GM12864 (cell line): ENCODE measurements around the gene ZNF726.
"Not testable (repeated sequence)": the region's sequence is repeated elsewhere in the genome, so short reads cannot be mapped to it uniquely, and the experiment has no call there.

ENCODE experiments used
- DNase-seq: peaks from one replicate; pipeline ENCODE4 v3.0.0-alpha.2; 2011; ENCODE audit warnings: low read depth
- H3K4me3 ChIP-seq: 2 replicates; pipeline ENCODE4 v1.5.1; 2011; ENCODE audit warnings: mild to moderate bottlenecking, low read depth, low read length, control low read depth
- TF ChIP-seq, protein P1 (sequence below): IDR thresholded peaks from 2 replicates; pipeline ENCODE4 v1.5.1; 2011; ENCODE audit warnings: low read depth, mild to moderate bottlenecking, moderate library complexity, low read length, control low read depth, inconsistent platforms; ENCODE audit errors: missing control alignments

Gene ZNF726

DNA sequence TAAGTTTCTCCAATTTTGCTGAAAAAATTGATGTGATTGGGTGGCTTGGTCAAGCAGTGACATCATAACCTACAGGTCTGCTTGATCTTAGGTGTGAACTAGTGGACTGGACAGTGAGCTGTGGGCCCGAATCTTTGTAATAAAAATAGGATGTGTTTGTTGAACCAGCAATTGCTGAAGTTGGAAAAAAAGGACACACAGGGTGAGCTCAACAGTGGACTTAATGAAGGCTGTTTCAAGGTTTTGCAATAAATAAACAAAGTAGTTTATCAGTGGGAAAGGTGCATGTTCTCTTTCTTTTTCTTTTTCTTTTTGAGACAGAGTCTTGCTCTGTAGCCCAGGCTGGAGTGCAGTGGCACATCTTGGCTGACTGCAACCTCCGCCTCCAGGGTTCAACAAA, 30.3 kb upstream of the ZNF726 start:
- TF ChIP-seq, protein P1, sequence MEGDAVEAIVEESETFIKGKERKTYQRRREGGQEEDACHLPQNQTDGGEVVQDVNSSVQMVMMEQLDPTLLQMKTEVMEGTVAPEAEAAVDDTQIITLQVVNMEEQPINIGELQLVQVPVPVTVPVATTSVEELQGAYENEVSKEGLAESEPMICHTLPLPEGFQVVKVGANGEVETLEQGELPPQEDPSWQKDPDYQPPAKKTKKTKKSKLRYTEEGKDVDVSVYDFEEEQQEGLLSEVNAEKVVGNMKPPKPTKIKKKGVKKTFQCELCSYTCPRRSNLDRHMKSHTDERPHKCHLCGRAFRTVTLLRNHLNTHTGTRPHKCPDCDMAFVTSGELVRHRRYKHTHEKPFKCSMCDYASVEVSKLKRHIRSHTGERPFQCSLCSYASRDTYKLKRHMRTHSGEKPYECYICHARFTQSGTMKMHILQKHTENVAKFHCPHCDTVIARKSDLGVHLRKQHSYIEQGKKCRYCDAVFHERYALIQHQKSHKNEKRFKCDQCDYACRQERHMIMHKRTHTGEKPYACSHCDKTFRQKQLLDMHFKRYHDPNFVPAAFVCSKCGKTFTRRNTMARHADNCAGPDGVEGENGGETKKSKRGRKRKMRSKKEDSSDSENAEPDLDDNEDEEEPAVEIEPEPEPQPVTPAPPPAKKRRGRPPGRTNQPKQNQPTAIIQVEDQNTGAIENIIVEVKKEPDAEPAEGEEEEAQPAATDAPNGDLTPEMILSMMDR, result no peak
- no peak overlapping the region for H3K4me3 ChIP-seq
- DNase-seq, result no peak

DNA sequence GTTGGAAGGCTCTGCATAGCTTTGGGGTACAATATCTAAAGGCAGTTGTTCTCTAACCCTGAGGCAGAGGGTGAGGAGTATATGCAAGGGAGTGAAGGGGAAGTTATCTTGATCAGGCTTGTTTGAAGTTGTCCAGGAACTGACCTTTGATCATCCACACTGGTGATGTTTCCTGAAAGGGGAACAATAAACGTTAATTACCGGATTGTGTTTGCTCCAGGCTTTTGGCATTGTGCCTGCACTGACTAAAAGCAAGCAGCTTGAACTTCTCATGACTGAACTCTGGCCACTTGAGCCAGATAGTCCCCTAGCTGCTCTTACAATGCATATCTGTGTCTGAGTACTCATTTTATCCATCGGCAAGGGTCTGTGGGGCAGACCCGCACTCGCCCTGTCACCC, 27.0 kb upstream of the ZNF726 start:
- H3K4me3 ChIP-seq, result no peak overlapping the region
- TF ChIP-seq, protein P1, result no peak
- no peak for DNase-seq

DNA sequence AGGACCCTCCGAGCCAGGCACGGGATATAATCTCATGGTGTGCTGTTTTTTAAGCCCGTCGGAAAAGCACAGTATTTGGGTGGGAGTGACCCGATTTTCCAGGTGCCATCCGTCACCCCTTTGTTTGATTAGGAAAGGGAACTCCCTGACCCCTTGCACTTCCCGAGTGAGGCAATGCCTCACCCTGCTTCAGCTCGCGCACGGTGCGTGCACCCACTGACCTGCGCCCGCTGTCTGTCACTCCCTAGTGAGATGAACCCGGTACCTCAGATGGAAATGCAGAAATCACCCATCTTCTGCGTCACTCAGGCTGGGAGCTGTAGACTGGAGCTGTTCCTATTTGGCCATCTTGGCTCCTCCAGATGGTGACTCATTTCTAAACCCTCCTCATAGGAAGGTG, 18.6 kb upstream of the ZNF726 start:
- DNase-seq, H3K4me3 ChIP-seq: not testable (repeated sequence)

DNA sequence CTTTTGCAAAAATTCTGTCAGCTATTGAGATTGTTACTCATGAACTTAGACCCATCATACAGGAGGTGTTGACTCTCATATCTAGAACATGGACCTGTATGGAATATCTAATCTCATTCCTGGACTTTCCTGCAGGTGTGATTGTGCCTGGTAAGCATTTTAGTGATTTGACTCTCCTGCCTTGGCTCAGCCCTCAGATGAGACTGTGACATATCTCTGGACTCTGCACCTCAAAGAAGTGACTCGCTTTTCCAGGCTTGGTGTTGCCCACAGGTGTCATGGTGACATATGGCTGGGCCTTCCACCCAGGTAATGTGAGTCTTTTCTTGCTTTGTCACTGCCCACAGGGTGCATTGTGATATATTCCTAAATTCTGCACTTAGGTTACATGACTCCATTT, 17.8 kb upstream of the ZNF726 start:
- no peak overlapping the region for H3K4me3 ChIP-seq
- DNase-seq, result no peak
- TF ChIP-seq, protein P1, result no peak

DNA sequence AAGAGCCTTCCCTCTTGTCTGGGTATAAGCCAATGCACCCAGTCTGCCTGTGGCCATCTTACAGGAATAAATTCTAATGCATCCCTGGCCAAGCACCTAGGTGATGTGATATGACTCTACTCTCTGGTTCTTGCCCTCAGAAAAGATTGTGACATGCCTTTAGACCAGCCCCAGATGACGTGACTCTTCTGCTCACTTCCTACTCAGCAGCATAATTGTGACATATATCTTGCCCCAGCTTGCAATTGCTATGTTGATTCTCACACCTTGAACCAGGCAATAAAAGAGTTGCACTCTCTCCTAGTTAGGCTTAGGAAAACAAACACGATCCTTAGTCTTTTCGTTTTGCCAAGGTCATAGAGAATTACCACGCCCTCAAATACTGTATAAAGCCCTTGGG, 13.3 kb upstream of the ZNF726 start:
- H3K4me3 ChIP-seq, result no peak overlapping the region
- TF ChIP-seq, protein P1, result no peak
- no peak for DNase-seq

DNA sequence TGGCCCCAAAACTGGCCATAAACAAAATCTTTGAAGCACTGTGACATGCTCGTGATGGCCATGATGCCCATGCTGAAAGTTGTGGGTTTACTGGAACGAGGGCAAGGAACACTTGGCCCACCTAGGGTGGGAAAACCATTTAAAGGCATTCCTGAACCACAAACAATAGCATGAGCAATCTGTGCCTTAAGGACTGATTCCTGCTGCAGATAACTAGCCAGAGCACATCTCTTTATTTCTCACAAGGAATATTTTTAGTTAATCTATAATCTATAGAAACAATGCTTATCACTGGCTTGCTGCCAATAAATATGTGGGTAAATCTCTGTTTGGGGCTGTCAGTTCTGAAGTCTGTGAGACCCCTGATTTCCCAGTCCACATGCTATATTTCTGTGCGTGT, 10.3 kb upstream of the ZNF726 start:
- DNase-seq, result no peak
- H3K4me3 ChIP-seq, result no peak overlapping the region
- TF ChIP-seq, protein P1, result no peak

DNA sequence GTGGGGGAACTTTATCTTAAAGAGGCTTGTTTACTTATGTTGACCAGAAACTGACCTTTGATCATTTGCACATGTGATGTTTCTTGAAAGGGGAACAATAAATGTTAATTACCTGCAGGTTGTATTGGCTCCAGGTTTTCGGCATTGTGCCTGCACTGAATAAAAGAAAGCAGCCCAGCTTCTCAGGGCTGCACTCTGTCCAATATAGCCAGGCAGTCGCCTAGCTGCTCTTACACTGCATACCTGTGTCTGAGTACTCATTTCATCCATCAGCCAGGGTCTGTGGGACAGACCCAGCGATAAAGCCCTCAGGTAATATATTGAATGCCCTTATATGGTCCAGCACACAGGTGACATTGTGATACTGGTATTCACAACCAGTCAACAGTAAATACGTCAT, 8.9 kb upstream of the ZNF726 start:
- DNase-seq, result no peak
- H3K4me3 ChIP-seq, result no peak overlapping the region
- TF ChIP-seq, protein P1, result no peak

DNA sequence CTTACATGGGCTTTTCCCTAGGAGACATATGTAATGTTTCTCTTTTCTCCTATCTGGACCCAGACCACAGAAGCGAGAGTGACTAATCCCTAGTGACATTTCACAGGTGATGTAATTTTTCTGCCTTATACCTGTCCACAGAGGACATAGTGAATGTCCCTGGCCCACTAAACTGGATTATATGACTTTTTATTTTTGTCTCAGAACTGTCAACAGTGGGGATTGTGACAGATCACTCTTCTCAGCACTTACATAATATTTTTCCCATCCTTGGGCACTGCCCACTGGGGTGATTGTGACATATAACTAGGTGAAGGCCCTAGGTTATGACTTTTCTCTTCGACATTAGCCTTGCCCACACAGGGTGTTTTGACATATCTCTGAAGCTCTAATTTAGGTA, 7.9 kb upstream of the ZNF726 start:
- DNase-seq, result no peak
- H3K4me3 ChIP-seq, result no peak overlapping the region
- TF ChIP-seq, protein P1, result no peak
